ENCODE measurements around the gene CDH12.

CDH12 gene

DNA sequence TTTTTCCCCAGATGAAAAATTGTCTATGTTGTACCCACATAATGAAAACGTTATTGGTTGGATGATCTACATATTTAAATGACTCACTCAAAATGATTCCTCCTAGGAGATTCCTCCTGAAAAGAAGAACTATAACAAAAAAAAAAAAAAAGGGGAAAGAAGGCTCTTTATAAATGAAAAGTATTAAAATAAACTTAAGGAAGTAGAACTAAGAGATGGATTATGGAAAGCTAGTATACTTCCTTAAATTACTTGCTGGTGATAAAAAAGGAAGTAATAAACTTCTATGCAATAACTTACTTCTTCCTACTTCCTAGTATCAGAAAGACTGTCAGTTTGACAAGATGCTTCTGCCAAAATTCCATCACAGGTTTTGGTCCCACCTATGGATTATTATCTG, 1087.7 kb downstream of the CDH12 start:
- Histone ChIP-seq H3K36me3 (no peaks in the 10 kb centered on the region), H3K4me3 (ENCODE audit: low read depth, low read length) (no peak overlapping the region), H3K27me3 (ENCODE audit: insufficient read depth, low read depth, severe bottlenecking) (no peaks in the 10 kb centered on the region), H3K27ac (no peak overlapping the region), H3K9me3 (ENCODE audit: severe bottlenecking) (no peaks in the 10 kb centered on the region)
- TF ChIP-seq, protein P1, sequence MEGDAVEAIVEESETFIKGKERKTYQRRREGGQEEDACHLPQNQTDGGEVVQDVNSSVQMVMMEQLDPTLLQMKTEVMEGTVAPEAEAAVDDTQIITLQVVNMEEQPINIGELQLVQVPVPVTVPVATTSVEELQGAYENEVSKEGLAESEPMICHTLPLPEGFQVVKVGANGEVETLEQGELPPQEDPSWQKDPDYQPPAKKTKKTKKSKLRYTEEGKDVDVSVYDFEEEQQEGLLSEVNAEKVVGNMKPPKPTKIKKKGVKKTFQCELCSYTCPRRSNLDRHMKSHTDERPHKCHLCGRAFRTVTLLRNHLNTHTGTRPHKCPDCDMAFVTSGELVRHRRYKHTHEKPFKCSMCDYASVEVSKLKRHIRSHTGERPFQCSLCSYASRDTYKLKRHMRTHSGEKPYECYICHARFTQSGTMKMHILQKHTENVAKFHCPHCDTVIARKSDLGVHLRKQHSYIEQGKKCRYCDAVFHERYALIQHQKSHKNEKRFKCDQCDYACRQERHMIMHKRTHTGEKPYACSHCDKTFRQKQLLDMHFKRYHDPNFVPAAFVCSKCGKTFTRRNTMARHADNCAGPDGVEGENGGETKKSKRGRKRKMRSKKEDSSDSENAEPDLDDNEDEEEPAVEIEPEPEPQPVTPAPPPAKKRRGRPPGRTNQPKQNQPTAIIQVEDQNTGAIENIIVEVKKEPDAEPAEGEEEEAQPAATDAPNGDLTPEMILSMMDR (IDR thresholded peaks at IDR 0.05; ENCODE audit: low read depth, low read length) = no peak
- DNase-seq = no peak

DNA sequence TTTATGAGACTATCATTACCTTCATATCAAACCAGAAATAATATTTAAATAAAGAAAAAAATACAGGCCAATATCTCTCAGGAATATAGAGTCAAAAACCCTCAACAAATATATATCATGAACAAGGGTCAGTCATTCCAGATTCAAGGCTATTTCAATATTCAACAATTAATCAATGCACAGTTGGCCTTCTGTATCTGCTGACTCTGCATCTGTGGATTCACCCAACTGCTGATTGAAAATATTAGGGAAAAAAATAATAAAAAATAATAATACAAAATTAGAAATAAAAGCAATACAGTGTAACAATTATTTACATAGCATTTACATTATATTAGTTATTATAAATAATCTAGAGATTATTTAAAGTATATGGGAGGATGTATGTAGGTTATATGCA, 1114.0 kb downstream of the CDH12 start:
- no peak for DNase-seq
- Histone ChIP-seq H3K27ac (no peak overlapping the region), H3K4me3 (ENCODE audit: low read depth, low read length) (no peak overlapping the region), H3K36me3 (no peaks in the 10 kb centered on the region), H3K27me3 (ENCODE audit: insufficient read depth, low read depth, severe bottlenecking) (no peaks in the 10 kb centered on the region), H3K9me3 (ENCODE audit: severe bottlenecking) (no peaks in the 10 kb centered on the region)
- TF ChIP-seq, protein P1 (IDR thresholded peaks at IDR 0.05; ENCODE audit: low read depth, low read length) = no peak

DNA sequence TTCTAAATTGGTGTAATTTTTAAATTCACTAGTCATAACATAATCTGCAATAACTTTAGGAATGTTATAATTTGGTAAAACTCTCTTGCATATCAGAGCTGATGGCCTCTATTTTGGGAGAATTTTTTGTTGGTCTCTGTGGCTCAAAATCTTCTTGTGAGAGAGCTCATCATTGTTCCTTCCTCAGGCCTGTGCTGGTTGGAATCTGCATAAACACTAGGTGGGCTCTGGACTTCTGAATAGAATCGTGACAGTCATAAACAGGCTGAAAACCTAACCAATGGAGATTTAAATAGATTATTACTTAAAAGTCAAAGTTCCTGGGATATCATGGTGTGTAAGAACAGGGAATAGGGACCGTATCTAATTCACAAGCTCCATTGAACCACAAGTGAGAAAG, 1129.6 kb downstream of the CDH12 start:
- TF ChIP-seq, protein P1 (IDR thresholded peaks at IDR 0.05; ENCODE audit: low read depth, low read length) = no peak
- Histone ChIP-seq H3K4me3 (ENCODE audit: low read depth, low read length) (no peak overlapping the region), H3K27ac (no peak overlapping the region), H3K36me3 (no peaks in the 10 kb centered on the region), H3K9me3 (ENCODE audit: severe bottlenecking) (no peaks in the 10 kb centered on the region), H3K27me3 (ENCODE audit: insufficient read depth, low read depth, severe bottlenecking) (no peaks in the 10 kb centered on the region)
- no peak for DNase-seq

DNA sequence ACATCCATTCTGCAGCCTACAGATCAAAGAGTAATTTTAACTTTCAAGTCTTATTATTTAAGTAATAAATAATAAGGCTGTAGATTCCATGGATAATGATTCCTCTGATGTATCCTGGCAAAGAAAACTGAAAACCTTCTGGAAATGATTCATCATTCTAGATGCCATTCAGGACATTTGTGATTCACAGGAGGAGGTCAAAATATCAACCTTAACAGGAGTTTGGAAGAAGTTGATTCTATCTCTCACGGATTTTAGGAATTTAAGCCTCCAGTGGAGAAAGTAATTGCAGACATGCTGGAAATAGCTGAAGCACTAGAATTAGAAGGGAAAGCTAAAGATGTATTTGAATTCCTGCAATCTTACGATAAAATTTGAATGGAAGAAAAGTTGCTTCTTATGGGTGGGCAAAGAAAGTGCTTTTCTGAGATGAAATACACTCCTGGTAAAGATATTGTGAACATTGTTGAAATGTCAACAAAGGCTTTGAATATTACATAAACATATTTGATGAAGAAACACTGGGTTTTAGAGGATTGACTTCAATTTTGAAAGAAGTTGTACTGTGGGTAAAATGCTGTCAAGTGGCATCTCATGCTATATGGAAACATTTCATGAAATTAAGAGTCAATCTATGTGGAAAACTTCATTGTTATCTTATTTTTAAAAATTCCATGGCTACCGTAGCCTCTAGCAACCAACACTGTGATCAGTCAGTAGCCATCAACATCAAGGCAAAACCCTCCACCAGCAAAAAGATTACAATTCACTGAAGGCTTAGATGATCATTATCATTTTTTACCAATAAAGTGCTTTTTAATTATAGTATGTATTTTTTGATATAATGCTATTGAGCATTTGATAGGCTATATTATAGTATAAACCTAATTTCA, 1141.0 kb downstream of the CDH12 start:
- Histone ChIP-seq H3K9me3 (ENCODE audit: severe bottlenecking) (no peaks in the 10 kb centered on the region), H3K27ac (no peak overlapping the region), H3K36me3 (no peaks in the 10 kb centered on the region), H3K27me3 (ENCODE audit: insufficient read depth, low read depth, severe bottlenecking) (no peaks in the 10 kb centered on the region), H3K4me3 (ENCODE audit: low read depth, low read length) (no peak overlapping the region)
- TF ChIP-seq, protein P1 (IDR thresholded peaks at IDR 0.05; ENCODE audit: low read depth, low read length) = no peak
- no peak for DNase-seq

DNA sequence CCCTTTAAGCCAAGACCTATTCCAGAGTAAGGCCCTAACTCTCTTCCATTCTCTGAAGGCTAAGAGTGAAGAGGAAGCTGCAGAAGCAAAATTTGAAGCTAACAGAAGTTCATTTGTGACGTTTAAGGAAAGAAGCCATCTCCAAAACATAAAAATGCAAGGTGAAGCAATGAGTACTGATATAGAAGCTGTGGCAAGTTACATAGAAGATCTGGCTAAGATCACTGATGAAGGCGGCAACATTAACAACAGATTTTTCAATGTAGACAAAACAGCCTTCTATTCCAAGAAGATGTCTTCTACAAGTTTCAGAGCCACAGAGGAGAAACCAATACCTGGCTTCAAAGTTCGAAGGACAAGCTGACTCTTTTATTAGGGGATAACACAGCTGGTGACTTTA, 1143.4 kb downstream of the CDH12 start:
- Histone ChIP-seq H3K9me3 (ENCODE audit: severe bottlenecking) (no peaks in the 10 kb centered on the region), H3K27me3 (ENCODE audit: insufficient read depth, low read depth, severe bottlenecking) (no peaks in the 10 kb centered on the region), H3K36me3 (no peaks in the 10 kb centered on the region), H3K27ac (no peak overlapping the region), H3K4me3 (ENCODE audit: low read depth, low read length) (no peak overlapping the region)
- TF ChIP-seq, protein P1 (IDR thresholded peaks at IDR 0.05; ENCODE audit: low read depth, low read length) = no peak
- DNase-seq = no peak
